Measurements from ENCODE around the gene CDK14.

The CDK14 gene

GRCh38 chr7:91182819-91183764 lies 587.0 kb downstream of the CDK14 start:
- Mint-ChIP-seq H3K9me3 (no peaks in the 10 kb centered on the region), H3K4me3 (no peak overlapping the region), H3K36me3 (no peaks in the 10 kb centered on the region), H3K4me1 (no peaks in the 10 kb centered on the region), H3K27ac (no peak overlapping the region), H3K27me3 (no peaks in the 10 kb centered on the region)
- no peak for DNase-seq
- CTCF ChIA-PET = no interaction called here

GRCh38 chr7:91185771-91186170 lies 589.6 kb downstream of the CDK14 start:
- Mint-ChIP-seq H3K36me3 (no peaks in the 10 kb centered on the region), H3K4me3 (no peak overlapping the region), H3K27me3 (no peaks in the 10 kb centered on the region), H3K27ac (no peak overlapping the region), H3K4me1 (no peaks in the 10 kb centered on the region), H3K9me3 (no peaks in the 10 kb centered on the region)
- CTCF ChIA-PET = no interaction called here
- DNase-seq = no peak

- Mint-ChIP-seq H3K4me3 (no peak overlapping the region), H3K27me3 (no peaks in the 10 kb centered on the region), H3K27ac (no peak overlapping the region), H3K4me1 (no peaks in the 10 kb centered on the region), H3K36me3 (no peaks in the 10 kb centered on the region), H3K9me3 (no peaks in the 10 kb centered on the region)
- no peak for DNase-seq
- CTCF ChIA-PET = no interaction called here
Observed at GRCh38 chr7:91187061-91187460, 590.9 kb downstream of the CDK14 start.

GRCh38 chr7:91191771-91192170 lies 595.6 kb downstream of the CDK14 start:
- DNase-seq = no peak
- Mint-ChIP-seq H3K27ac (no peak overlapping the region), H3K27me3 (no peaks in the 10 kb centered on the region), H3K4me1 (no peaks in the 10 kb centered on the region), H3K36me3 (no peaks in the 10 kb centered on the region), H3K9me3 (no peaks in the 10 kb centered on the region), H3K4me3 (no peak overlapping the region)
- CTCF ChIA-PET = no interaction called here

- H3K36me3 Mint-ChIP-seq = no peaks in the 10 kb centered on the region
- no peaks in the 10 kb centered on the region for H3K27me3 Mint-ChIP-seq
- no peak for DNase-seq
- H3K4me3 Mint-ChIP-seq = no peak overlapping the region
- no peaks in the 10 kb centered on the region for H3K4me1 Mint-ChIP-seq
- no peaks in the 10 kb centered on the region for H3K9me3 Mint-ChIP-seq
- H3K27ac Mint-ChIP-seq = no peak overlapping the region
- CTCF ChIA-PET = no interaction called here
Observed at GRCh38 chr7:91193141-91193540, 597.0 kb downstream of the CDK14 start.

GRCh38 chr7:91194841-91195240 lies 598.7 kb downstream of the CDK14 start:
- no peak overlapping the region for H3K27ac Mint-ChIP-seq
- DNase-seq = no peak
- no peaks in the 10 kb centered on the region for H3K36me3 Mint-ChIP-seq
- no peaks in the 10 kb centered on the region for H3K27me3 Mint-ChIP-seq
- no peaks in the 10 kb centered on the region for H3K9me3 Mint-ChIP-seq
- no peaks in the 10 kb centered on the region for H3K4me1 Mint-ChIP-seq
- no peak overlapping the region for H3K4me3 Mint-ChIP-seq
- CTCF ChIA-PET = no interaction called here

- Mint-ChIP-seq H3K4me3 (no peak overlapping the region), H3K4me1 (no peaks in the 10 kb centered on the region), H3K9me3 (no peaks in the 10 kb centered on the region), H3K36me3 (no peaks in the 10 kb centered on the region), H3K27me3 (no peaks in the 10 kb centered on the region), H3K27ac (no peak overlapping the region)
- CTCF ChIA-PET = no interaction called here
- DNase-seq = no peak
Observed at GRCh38 chr7:91196058-91196457, 599.9 kb downstream of the CDK14 start.

- no peaks in the 10 kb centered on the region for H3K4me1 Mint-ChIP-seq
- H3K9me3 Mint-ChIP-seq = no peaks in the 10 kb centered on the region
Observed at GRCh38 chr7:91198371-91198770, 602.2 kb downstream of the CDK14 start.

GRCh38 chr7:91199601-91200000 lies 603.5 kb downstream of the CDK14 start:
- H3K4me3 Mint-ChIP-seq = no peak overlapping the region
- H3K9me3 Mint-ChIP-seq = no peaks in the 10 kb centered on the region
- no peaks in the 10 kb centered on the region for H3K27me3 Mint-ChIP-seq
- CTCF ChIA-PET = no interaction called here
- H3K36me3 Mint-ChIP-seq = no peaks in the 10 kb centered on the region
- H3K27ac Mint-ChIP-seq = no peak overlapping the region
- no peak for DNase-seq
- no peaks in the 10 kb centered on the region for H3K4me1 Mint-ChIP-seq

More at GRCh38 chr7:91198371-91198770, 602.2 kb downstream of the CDK14 start:
- CTCF ChIA-PET = no interaction called here
- H3K27me3 Mint-ChIP-seq = no peaks in the 10 kb centered on the region
- H3K27ac Mint-ChIP-seq = no peak overlapping the region
- DNase-seq = no peak
- no peaks in the 10 kb centered on the region for H3K36me3 Mint-ChIP-seq
- no peak overlapping the region for H3K4me3 Mint-ChIP-seq

GRCh38 chr7:91201442-91202113 lies 605.5 kb downstream of the CDK14 start:
- Mint-ChIP-seq H3K4me3 (no peak overlapping the region), H3K4me1 (no peaks in the 10 kb centered on the region), H3K27ac (no peak overlapping the region), H3K9me3 (no peaks in the 10 kb centered on the region), H3K36me3 (no peaks in the 10 kb centered on the region), H3K27me3 (no peaks in the 10 kb centered on the region)
- CTCF ChIA-PET = no interaction called here
- no peak for DNase-seq

- Mint-ChIP-seq H3K27ac (no peak overlapping the region), H3K9me3 (no peaks in the 10 kb centered on the region), H3K4me3 (no peak overlapping the region), H3K36me3 (no peaks in the 10 kb centered on the region), H3K4me1 (no peaks in the 10 kb centered on the region), H3K27me3 (no peaks in the 10 kb centered on the region)
- DNase-seq = no peak
- CTCF ChIA-PET = no interaction called here
Observed at GRCh38 chr7:91206361-91206960, 610.3 kb downstream of the CDK14 start.

- Mint-ChIP-seq H3K27ac (no peak overlapping the region), H3K4me3 (no peak overlapping the region), H3K36me3 (no peaks in the 10 kb centered on the region), H3K4me1 (no peaks in the 10 kb centered on the region), H3K9me3 (no peaks in the 10 kb centered on the region), H3K27me3 (no peaks in the 10 kb centered on the region)
- DNase-seq = no peak
- CTCF ChIA-PET = no interaction called here
Observed at GRCh38 chr7:91212582-91212981, 616.5 kb downstream of the CDK14 start.

- no peak for DNase-seq
- no peaks in the 10 kb centered on the region for H3K36me3 Mint-ChIP-seq
- CTCF ChIA-PET = no interaction called here
- H3K4me3 Mint-ChIP-seq = no peak overlapping the region
- no peaks in the 10 kb centered on the region for H3K4me1 Mint-ChIP-seq
- H3K27ac Mint-ChIP-seq = no peak overlapping the region
- H3K9me3 Mint-ChIP-seq = no peaks in the 10 kb centered on the region
- H3K27me3 Mint-ChIP-seq = no peaks in the 10 kb centered on the region
Observed at GRCh38 chr7:91226411-91226810, 630.3 kb downstream of the CDK14 start.

- CTCF ChIA-PET = interaction anchor here (0.9 kb wide), 1 partner anchor 18 kb away, joined by 3 read pairs; no protein-coding TSS in a partner anchor
- no peaks in the 10 kb centered on the region for H3K36me3 Mint-ChIP-seq
- no peak for DNase-seq
- no peak overlapping the region for H3K4me3 Mint-ChIP-seq
- no peaks in the 10 kb centered on the region for H3K27me3 Mint-ChIP-seq
- no peak overlapping the region for H3K27ac Mint-ChIP-seq
- H3K9me3 Mint-ChIP-seq = no peaks in the 10 kb centered on the region
- H3K4me1 Mint-ChIP-seq = no peaks in the 10 kb centered on the region
Observed at GRCh38 chr7:91228327-91228726, 632.2 kb downstream of the CDK14 start.
